HG03575 (cell line): ENCODE results near the gene PDE6G.
"Not testable (repeated sequence)": the region's sequence is repeated elsewhere in the genome, so short reads cannot be mapped to it uniquely, and the experiment has no call there.

Experiments used
- ATAC-seq: cut with Tn5 transposase; IDR thresholded peaks from one replicate; pipeline ENCODE4 v1.9.1; 2021; ENCODE audit not compliant: unreplicated experiment, insufficient number of reproducible peaks, low FRiP score; ENCODE audit errors: extremely low read depth

Gene PDE6G

GRCh38 chr17:81644976-81645952 lies 11.1 kb downstream of the PDE6G start:
- ATAC-seq = no peak

- ATAC-seq = no peak
Observed at GRCh38 chr17:81644496-81644895, 11.8 kb downstream of the PDE6G start.

DNA sequence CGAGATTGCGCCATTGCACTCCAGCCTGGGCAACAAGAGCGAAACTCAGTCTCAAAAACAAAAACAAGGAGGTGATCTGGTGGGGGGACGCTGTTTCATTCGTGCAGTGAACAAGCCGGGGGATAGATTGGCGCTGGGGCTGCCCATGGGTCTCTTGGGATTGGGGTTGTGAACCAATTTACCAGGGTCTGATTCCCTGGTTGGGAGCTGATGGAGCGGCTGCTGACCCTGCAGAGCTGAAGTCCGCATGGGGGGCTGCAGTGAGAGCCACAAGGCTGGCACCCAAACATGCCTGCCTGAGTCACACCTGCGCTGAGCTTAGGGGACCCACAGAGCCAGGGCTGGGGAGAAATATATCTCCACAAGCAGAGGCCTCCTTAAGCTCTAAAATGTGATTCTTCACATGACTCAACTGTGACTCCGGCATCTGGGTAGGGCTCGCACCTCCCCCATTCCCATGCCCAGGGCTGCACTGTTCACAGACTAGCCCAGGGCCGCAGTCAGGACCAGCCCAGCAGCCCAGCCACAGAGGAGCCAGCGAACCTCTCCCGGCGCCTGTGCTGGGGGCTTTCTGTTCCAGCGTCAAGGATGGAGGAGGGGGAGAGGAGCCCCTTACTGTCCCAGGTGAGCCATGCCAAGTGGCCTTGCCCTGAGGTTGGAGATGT lies 14.4 kb downstream of the PDE6G start:
- ATAC-seq = no peak

- ATAC-seq = no peak
Observed at GRCh38 chr17:81640011-81640410, 16.3 kb downstream of the PDE6G start.

GRCh38 chr17:81638683-81639082 lies 17.7 kb downstream of the PDE6G start:
- no peak for ATAC-seq

GRCh38 chr17:81636505-81637288 lies 19.6 kb downstream of the PDE6G start, which contains the start of the genes NPLOC4 and TSPAN10:
TSS of gene NPLOC4 (minus strand) at chr17:81637112. CDS start at chr17:81636930, 182 bp downstream.
TSS of gene TSPAN10 (plus strand) at chr17:81637196. CDS start at chr17:81642413, 5,217 bp downstream.
- ATAC-seq = no peak

DNA sequence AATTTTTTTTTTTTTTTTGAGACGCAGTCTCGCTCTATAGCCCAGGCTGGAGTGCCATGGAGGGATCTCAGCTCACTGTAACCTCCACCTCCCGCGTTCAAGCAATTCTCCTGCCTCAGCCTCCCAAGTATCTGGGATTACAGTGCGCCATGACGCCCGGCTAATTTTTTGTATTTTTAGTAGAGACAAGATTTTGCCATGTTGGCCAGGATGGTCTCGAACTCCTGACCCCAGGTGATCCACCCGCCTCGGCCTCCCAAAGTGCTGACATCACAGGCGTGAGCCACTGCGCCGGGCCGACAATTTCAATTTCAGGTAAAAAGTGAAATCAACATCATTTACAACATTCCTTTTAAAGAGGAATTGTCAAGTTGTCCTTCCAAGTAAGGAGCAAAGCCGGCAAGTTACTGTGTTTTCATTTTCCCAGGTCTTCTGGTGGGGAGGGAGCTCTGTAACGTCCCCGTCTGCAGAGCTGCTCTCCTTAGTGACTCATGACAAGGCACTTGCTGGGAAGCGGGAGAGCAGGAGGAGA lies 20.3 kb downstream of the PDE6G start:
- no peak for ATAC-seq

DNA sequence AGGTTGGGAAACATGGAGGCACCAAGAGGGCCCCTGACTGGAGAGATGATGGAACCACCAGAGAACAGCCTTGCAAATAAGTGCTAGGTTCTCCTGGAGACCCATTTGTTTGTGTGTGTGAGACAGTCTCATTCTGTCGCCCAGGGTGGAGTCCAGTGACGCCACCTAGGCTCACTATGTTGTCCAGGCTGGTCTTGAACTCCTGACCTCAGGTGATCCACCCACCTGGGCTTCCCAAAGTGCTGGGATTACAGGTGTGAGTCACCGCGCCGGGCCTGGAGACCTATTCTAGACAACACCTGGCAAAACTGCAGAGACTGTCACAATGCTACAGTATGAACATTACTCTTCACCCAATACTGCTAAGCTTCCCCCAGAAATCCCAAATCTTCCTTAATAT lies 20.9 kb downstream of the PDE6G start:
- no peak for ATAC-seq

DNA sequence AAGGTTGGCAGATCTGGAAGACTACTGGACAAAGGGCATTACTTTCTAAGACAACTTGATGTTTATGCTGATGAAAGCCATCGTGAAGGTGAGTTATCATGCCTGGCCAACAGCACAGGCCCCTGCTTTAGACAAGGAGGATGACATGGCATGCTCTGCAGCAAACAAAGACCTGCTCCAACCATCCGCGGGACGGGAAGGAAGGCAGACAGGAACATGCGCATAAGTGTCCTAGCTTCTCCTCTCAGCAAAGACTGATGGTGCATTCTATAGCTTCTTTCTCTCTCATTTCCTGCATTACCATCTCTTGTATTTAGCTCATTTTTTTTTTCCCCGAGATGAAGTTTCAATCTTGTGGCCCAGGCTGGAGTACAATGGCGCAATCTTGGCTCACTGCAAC lies 24.9 kb downstream of the PDE6G start:
- no peak for ATAC-seq

GRCh38 chr17:81630274-81630673 lies 26.1 kb downstream of the PDE6G start:
- no peak for ATAC-seq

DNA sequence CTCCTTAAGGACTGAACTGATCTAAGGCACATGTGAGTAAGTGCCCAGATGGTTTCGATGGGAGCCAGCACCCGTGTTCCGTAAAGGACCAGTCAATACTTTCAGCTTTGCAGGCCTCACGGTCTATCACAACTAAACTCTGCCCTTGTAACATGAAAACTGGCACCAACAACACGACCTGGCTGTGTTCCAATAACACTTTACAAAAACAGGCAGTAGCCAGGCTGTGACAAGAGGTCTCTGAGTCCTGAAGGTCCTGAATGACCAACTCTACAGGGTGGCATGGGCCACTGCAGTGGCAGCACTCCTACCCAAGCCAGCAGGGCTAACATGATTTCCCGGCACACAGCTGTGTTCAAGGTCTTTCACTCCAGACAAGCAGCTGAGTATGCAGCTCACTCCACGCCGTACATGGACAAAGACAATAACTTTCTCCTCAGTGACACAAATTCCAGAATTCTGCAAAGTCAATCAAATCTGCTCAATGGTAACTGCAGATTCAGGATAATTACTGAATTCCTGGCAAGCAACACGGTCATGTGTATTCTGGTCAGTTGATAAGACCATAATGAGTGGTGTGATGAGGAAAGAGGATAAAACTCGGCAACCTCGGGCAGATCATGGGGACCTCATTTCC lies 34.7 kb downstream of the PDE6G start:
- no peak for ATAC-seq

GRCh38 chr17:81618307-81618706 lies 38.0 kb downstream of the PDE6G start:
- ATAC-seq = not testable (repeated sequence)

DNA sequence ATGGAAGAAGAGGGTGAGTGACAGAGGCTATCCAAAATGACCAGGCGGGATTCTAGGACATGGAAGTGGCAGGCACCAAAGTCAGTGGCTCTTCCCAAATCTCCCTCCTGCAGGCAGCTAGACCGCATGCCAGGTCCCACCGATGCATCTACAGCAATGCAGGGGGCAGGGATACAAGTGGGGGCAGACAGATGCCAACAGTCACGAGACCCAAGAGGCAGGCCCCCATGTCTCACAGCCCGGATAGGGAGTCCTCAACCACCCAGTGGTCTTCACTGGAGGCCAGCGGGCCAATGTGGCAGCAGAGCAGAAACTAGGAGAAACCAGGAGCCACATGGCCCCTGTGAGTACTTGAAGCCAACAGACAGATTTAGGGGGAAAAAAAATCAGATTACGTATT lies 39.5 kb downstream of the PDE6G start:
- no peak for ATAC-seq

GRCh38 chr17:81615401-81615930 lies 40.9 kb downstream of the PDE6G start:
- ATAC-seq = no peak

- ATAC-seq = no peak
Observed at GRCh38 chr17:81612172-81612970, 44.0 kb downstream of the PDE6G start.

DNA sequence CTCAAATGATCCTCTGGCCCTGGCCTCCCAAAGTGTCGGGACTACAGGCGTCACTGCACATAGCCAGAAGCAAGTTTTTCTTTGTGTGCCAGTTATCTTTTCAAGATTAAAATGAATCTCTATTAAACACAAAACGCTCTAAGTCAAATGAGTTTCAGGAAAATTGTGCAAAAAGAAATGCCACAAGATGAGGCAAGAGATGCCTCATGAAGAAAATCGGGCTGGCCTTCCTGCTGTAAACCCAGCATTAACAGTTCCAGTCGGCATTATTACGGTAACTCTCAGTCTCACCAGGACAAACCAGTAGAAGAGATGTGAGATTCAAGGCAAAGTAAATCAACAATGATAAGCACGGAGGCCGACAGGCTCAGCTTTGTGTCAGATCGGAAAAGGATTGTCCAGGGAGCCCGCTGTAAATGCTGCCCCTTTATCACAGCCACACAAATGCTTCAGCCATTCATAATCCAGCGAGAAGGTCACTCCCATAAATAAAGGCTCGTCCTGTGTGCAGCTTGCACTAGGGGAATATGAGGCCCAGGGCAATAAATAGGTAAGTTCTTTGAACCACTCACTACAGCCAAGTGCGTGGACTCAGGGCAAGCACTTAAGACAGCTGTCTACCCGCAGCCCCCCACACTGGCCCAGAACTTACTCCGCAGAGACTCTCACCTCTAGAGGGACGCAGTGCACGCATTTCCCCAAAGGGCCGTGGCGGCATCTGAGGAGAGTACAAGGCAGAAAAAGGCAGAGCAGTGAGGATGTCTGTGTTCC lies 46.6 kb downstream of the PDE6G start:
- ATAC-seq = no peak

DNA sequence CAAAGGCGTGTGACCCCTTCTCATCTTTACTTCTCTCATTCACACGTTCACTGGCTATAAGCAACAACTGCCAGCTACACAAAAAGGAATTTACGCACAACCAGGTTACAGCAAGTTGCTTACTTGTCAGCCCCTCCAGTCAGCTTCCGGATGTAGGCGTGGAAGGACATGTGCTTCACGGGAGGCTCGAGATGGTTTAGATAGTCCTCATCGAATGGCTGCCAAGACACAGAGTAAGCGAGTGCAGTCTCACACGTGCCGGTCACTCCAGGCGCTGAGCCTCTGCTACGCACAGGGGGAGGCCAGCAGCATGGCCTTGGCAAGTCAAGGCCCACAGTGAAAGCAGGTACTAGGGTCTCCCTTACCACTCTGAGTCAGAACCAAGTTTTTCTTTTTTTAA lies 47.7 kb downstream of the PDE6G start:
- ATAC-seq = no peak
